ENCODE data around the gene BBS7. TPM values are rescaled to one million over a fixed set of nuclear protein-coding genes. Genes with fewer than 3 reads are reported as not detected.

BBS7 gene
- total and polyA plus RNA-seq, 7 experiments from 2014 or later, result 3.7 to 13.1 (median 8.1) TPM

- H3K27me3 Mint-ChIP-seq, result no peaks in the 10 kb centered on the region
- H3K27ac Mint-ChIP-seq, result no peak overlapping the region
- intact Hi-C loops (cut with micrococcal nuclease), result no loop called here
- peaks cover 6 to 31% (median 24%) of the 10 kb centered on the region in 5 donors for H3K36me3 Mint-ChIP-seq
- ChIA-PET POLR2A (no interaction called here), CTCF (no interaction called here)
- Histone ChIP-seq H3K4me3 (ENCODE audit: low read length) (no peak overlapping the region), H3K27ac (ENCODE audit: low read depth, low read length) (no peak overlapping the region), H3K36me3 (ENCODE audit: control insufficient read depth in 2 of 3, insufficient read depth in 3 of 3, low read length in 3 of 3) (peaks cover 0 to 6% (median 0%) of the 10 kb centered on the region in 3 experiments), H3K9me3 (ENCODE audit: control insufficient read depth in 2 of 3, low read length in 3 of 3) (no peaks in the 10 kb centered on the region), H3K4me1 (ENCODE audit: control insufficient read depth in 2 of 2, insufficient read depth in 2 of 2, low read length in 2 of 2) (no peaks in the 10 kb centered on the region), H3K27me3 (ENCODE audit: control insufficient read depth in 2 of 2, insufficient read depth in 2 of 2, low read length in 2 of 2) (no peaks in the 10 kb centered on the region)
- H3K4me1 Mint-ChIP-seq, result no peaks in the 10 kb centered on the region
- H3K4me3 Mint-ChIP-seq, result no peak overlapping the region
- DNase-seq (no peak), ATAC-seq (no peak)
- H3K9me3 Mint-ChIP-seq, result no peaks in the 10 kb centered on the region
These were observed 32.1 kb downstream of the BBS7 start for GRCh38 chr4:121838136-121838535.

GRCh38 chr4:121829511-121829910 is 40.8 kb downstream of the BBS7 start:
- Mint-ChIP-seq H3K36me3 (peaks cover 0 to 11% (median 5%) of the 10 kb centered on the region in 5 donors), H3K27me3 (no peaks in the 10 kb centered on the region), H3K4me3 (no peak overlapping the region), H3K27ac (no peak overlapping the region), H3K4me1 (peaks cover 0 to 5% (median 0%) of the 10 kb centered on the region in 7 donors), H3K9me3 (no peaks in the 10 kb centered on the region)
- DNase-seq, result no peak
- Histone ChIP-seq H3K9me3 (ENCODE audit: control insufficient read depth in 2 of 3, low read length in 3 of 3) (no peaks in the 10 kb centered on the region), H3K27me3 (ENCODE audit: control insufficient read depth in 2 of 2, insufficient read depth in 2 of 2, low read length in 2 of 2) (no peaks in the 10 kb centered on the region), H3K4me1 (ENCODE audit: control insufficient read depth in 2 of 2, insufficient read depth in 2 of 2, low read length in 2 of 2) (no peaks in the 10 kb centered on the region), H3K36me3 (ENCODE audit: control insufficient read depth in 2 of 3, insufficient read depth in 3 of 3, low read length in 3 of 3) (peaks cover 0 to 1% (median 0%) of the 10 kb centered on the region in 3 experiments), H3K27ac (ENCODE audit: low read depth, low read length) (no peak overlapping the region), H3K4me3 (ENCODE audit: low read length) (no peak overlapping the region)
- ATAC-seq, result no peak
- ChIA-PET CTCF (no interaction called here), POLR2A (no interaction called here)
- intact Hi-C loops (cut with micrococcal nuclease), result no loop called here

- H3K27me3 Mint-ChIP-seq, result peaks cover 0 to 3% (median 0%) of the 10 kb centered on the region in 5 donors
- no peak overlapping the region for H3K27ac ChIP-seq (ENCODE audit: low read depth, low read length)
- no peak for ATAC-seq
- no peak overlapping the region for H3K4me3 Mint-ChIP-seq
- POLR2A ChIA-PET, result interaction anchor here (1.0 kb wide), 1 partner anchor 34 kb away, joined by 3 read pairs; no protein-coding TSS in a partner anchor
- peaks cover 0 to 4% of the 10 kb centered on the region in 2 donors for H3K4me1 ChIP-seq (ENCODE audit: control insufficient read depth in 2 of 2, insufficient read depth in 2 of 2, low read length in 2 of 2)
- no peaks in the 10 kb centered on the region for H3K36me3 ChIP-seq (ENCODE audit: control insufficient read depth in 2 of 3, insufficient read depth in 3 of 3, low read length in 3 of 3)
- H3K4me1 Mint-ChIP-seq, result peaks cover 0 to 18% (median 7%) of the 10 kb centered on the region in 7 donors
- peaks cover 0 to 11% (median 5%) of the 10 kb centered on the region in 5 donors for H3K36me3 Mint-ChIP-seq
- no peak for DNase-seq
- intact Hi-C loops (cut with micrococcal nuclease), result no loop called here
- no peaks in the 10 kb centered on the region for H3K9me3 ChIP-seq (ENCODE audit: control insufficient read depth in 2 of 3, low read length in 3 of 3)
- H3K27me3 ChIP-seq (ENCODE audit: control insufficient read depth in 2 of 2, insufficient read depth in 2 of 2, low read length in 2 of 2), result no peaks in the 10 kb centered on the region
- CTCF ChIA-PET, result no interaction called here
- H3K4me3 ChIP-seq (ENCODE audit: low read length), result no peak overlapping the region
- no peaks in the 10 kb centered on the region for H3K9me3 Mint-ChIP-seq
- H3K27ac Mint-ChIP-seq, result no peak overlapping the region
These were observed 42.4 kb downstream of the BBS7 start for GRCh38 chr4:121827853-121828252.

- peaks cover 0 to 9% of the 10 kb centered on the region in 2 donors for H3K4me1 ChIP-seq (ENCODE audit: control insufficient read depth in 2 of 2, insufficient read depth in 2 of 2, low read length in 2 of 2)
- intact Hi-C loops (cut with micrococcal nuclease), result loop anchor here (1.0 to 5.0 kb wide), 8 partner anchors 24 to 1098 kb away; partner anchors contain the start of genes ANXA5 (in 1 of the 2), BBS12 (in 1 of the 2), BBS7 (in 1 of the 2) and BLTP1 (in 1 of the 2)
- no peak for DNase-seq
- no peak for ATAC-seq
- Mint-ChIP-seq H3K4me1 (peaks cover 0 to 33% (median 12%) of the 10 kb centered on the region in 7 donors), H3K36me3 (peaks cover 0 to 14% (median 0%) of the 10 kb centered on the region in 5 donors), H3K27ac (peak overlapping the region in 1 of 9 donors; percentile 8), H3K27me3 (peaks cover 0 to 3% (median 0%) of the 10 kb centered on the region in 5 donors), H3K4me3 (peak overlapping the region in 5 of 10 donors; percentile 9 to 100 (median 36)), H3K9me3 (no peaks in the 10 kb centered on the region)
- POLR2A ChIA-PET, result interaction anchor here (0.7 to 4.6 kb wide), 4 partner anchors 21 to 1100 kb away, joined by 3 to 41 read pairs (median 4); partner anchors contain the start of genes BBS7 and EXOSC9
- H3K27ac ChIP-seq (ENCODE audit: low read depth, low read length), result no peak overlapping the region
- no peaks in the 10 kb centered on the region for H3K9me3 ChIP-seq (ENCODE audit: control insufficient read depth in 2 of 3, low read length in 3 of 3)
- H3K27me3 ChIP-seq (ENCODE audit: control insufficient read depth in 2 of 2, insufficient read depth in 2 of 2, low read length in 2 of 2), result no peaks in the 10 kb centered on the region
- no peaks in the 10 kb centered on the region for H3K36me3 ChIP-seq (ENCODE audit: control insufficient read depth in 2 of 3, insufficient read depth in 3 of 3, low read length in 3 of 3)
- no peak overlapping the region for H3K4me3 ChIP-seq (ENCODE audit: low read length)
- CTCF ChIA-PET, result interaction anchor here (1.2 kb wide), 1 partner anchor 10 kb away, joined by 4 read pairs; no protein-coding TSS in a partner anchor
These were observed 45.3 kb downstream of the BBS7 start for GRCh38 chr4:121824950-121825349.

GRCh38 chr4:121824171-121824527 is 46.1 kb downstream of the BBS7 start:
- peaks cover 0 to 3% (median 0%) of the 10 kb centered on the region in 5 donors for H3K27me3 Mint-ChIP-seq
- peak overlapping the region; percentile 85 to 100 (median 92) for H3K4me3 Mint-ChIP-seq
- ChIA-PET CTCF (interaction anchor here (1.2 kb wide), 1 partner anchor 11 kb away, joined by 4 read pairs; no protein-coding TSS in a partner anchor), POLR2A (interaction anchor here (0.6 to 4.6 kb wide), 7 partner anchors 16 to 1332 kb away, joined by 3 to 41 read pairs (median 3); partner anchors contain the start of genes ANXA5, BBS7 and EXOSC9)
- peaks cover 3 to 39% (median 12%) of the 10 kb centered on the region in 7 donors for H3K4me1 Mint-ChIP-seq
- Histone ChIP-seq H3K4me3 (ENCODE audit: low read length) (peak overlapping the region; percentile 85), H3K27me3 (ENCODE audit: control insufficient read depth in 2 of 2, insufficient read depth in 2 of 2, low read length in 2 of 2) (no peaks in the 10 kb centered on the region), H3K9me3 (ENCODE audit: control insufficient read depth in 2 of 3, low read length in 3 of 3) (no peaks in the 10 kb centered on the region), H3K4me1 (ENCODE audit: control insufficient read depth in 2 of 2, insufficient read depth in 2 of 2, low read length in 2 of 2) (peaks cover 0 to 9% of the 10 kb centered on the region in 2 donors), H3K27ac (ENCODE audit: low read depth, low read length) (peak overlapping the region; percentile 60), H3K36me3 (ENCODE audit: control insufficient read depth in 2 of 3, insufficient read depth in 3 of 3, low read length in 3 of 3) (no peaks in the 10 kb centered on the region)
- ATAC-seq (no peak), DNase-seq (no peak)
- H3K36me3 Mint-ChIP-seq, result peaks cover 0 to 14% (median 0%) of the 10 kb centered on the region in 5 donors
- intact Hi-C loops (cut with micrococcal nuclease), result loop anchor here (1.0 to 5.0 kb wide), 8 partner anchors 23 to 1099 kb away; partner anchors contain the start of genes ANXA5 (in 1 of the 2), BBS12 (in 1 of the 2), BBS7 (in 1 of the 2) and BLTP1 (in 1 of the 2)
- H3K9me3 Mint-ChIP-seq, result no peaks in the 10 kb centered on the region
- peak overlapping the region; percentile 72 to 97 (median 93) for H3K27ac Mint-ChIP-seq

GRCh38 chr4:121823505-121824170 is 46.6 kb downstream of the BBS7 start, which contains the start of gene CCNA2:
TSS of gene CCNA2 (minus strand) at chr4:121823883. CDS start at chr4:121823628, 255 bp downstream.
- H3K9me3 Mint-ChIP-seq, result no peaks in the 10 kb centered on the region
- H3K27ac Mint-ChIP-seq, result peak within 1 kb of the TSS; percentile 72 to 97 (median 93)
- H3K4me1 Mint-ChIP-seq, result peaks cover 4 to 44% (median 12%) of the 10 kb centered on the region in 7 donors
- Histone ChIP-seq H3K27me3 (ENCODE audit: control insufficient read depth in 2 of 2, insufficient read depth in 2 of 2, low read length in 2 of 2) (no peaks in the 10 kb centered on the region), H3K4me3 (ENCODE audit: low read length) (peak within 1 kb of the TSS; percentile 85), H3K27ac (ENCODE audit: low read depth, low read length) (peak within 1 kb of the TSS; percentile 60), H3K4me1 (ENCODE audit: control insufficient read depth in 2 of 2, insufficient read depth in 2 of 2, low read length in 2 of 2) (peaks cover 0 to 9% of the 10 kb centered on the region in 2 donors), H3K36me3 (ENCODE audit: control insufficient read depth in 2 of 3, insufficient read depth in 3 of 3, low read length in 3 of 3) (no peaks in the 10 kb centered on the region), H3K9me3 (ENCODE audit: control insufficient read depth in 2 of 3, low read length in 3 of 3) (no peaks in the 10 kb centered on the region)
- intact Hi-C loops (cut with micrococcal nuclease), result loop anchor here (1.0 to 5.0 kb wide), 11 partner anchors 22 to 1100 kb away; partner anchors contain the start of genes ANXA5 (in 2 of the 2), BBS12 (in 2 of the 2), BBS7 (in 2 of the 2) and BLTP1 (in 2 of the 2)
- H3K27me3 Mint-ChIP-seq, result peaks cover 0 to 3% (median 0%) of the 10 kb centered on the region in 5 donors
- peak within 1 kb of the TSS; percentile 85 to 100 (median 92) for H3K4me3 Mint-ChIP-seq
- ChIA-PET POLR2A (interaction anchor here (0.6 to 4.6 kb wide), 5 partner anchors 15 to 1333 kb away, joined by 3 to 41 read pairs (median 3); partner anchors contain the start of genes ANXA5, BBS7 and EXOSC9), CTCF (interaction anchor here (1.2 kb wide), 1 partner anchor 12 kb away, joined by 4 read pairs; no protein-coding TSS in a partner anchor)
- peak; percentile 86 to 95 (median 93) for DNase-seq
- H3K36me3 Mint-ChIP-seq, result peaks cover 0 to 18% (median 0%) of the 10 kb centered on the region in 5 donors
- peak; percentile 99 for ATAC-seq
